Astrocyte of the cerebellum (primary cell): ENCODE measurements around the gene KCNMA1.

ENCODE experiments used
- DNase-seq: peaks from one replicate; pipeline ENCODE4 v3.0.0-alpha.2; 2011; ENCODE audit warnings: low read depth
- H3K4me3 ChIP-seq: 2 replicates; pipeline ENCODE4 v1.5.1; 2011; ENCODE audit warnings: mild to moderate bottlenecking, low read depth, low read length, moderate library complexity
- CTCF ChIP-seq: IDR thresholded peaks from 2 replicates; pipeline ENCODE4 v1.5.1; 2012; ENCODE audit warnings: low read length, low read depth, moderate library complexity, mild to moderate bottlenecking; ENCODE audit errors: missing control alignments
- in situ Hi-C: cut with HindIII; loops from 2 replicates; pipeline ENCODE4 v1.10.0; 2017; ENCODE audit warnings: low sequenced_read_pairs

KCNMA1 gene

DNA sequence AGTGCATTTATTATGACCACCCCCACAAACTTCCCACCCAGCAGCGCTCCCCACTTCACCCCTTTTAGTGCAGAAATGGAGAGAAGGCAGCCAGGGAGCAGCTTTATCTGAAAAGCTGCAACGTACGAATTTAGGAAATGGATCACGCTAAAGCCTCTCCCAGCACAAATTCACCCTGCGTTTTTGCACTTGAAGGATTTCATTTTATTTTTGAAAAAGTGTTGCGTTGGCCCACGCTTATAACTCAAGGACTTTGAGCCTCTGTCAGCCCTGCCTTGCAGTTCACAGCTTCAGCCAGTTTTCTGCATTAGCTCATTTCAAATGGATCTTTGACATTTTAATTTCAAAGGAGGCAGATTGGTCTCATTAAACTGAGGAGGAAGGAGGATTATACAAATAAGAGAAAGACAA lies 556.1 kb downstream of the KCNMA1 start:
- DNase-seq: no peak
- in situ Hi-C loops: no loop called here
- H3K4me3 ChIP-seq: no peak overlapping the region
- no peak for TF ChIP-seq CTCF

GRCh38 chr10:77080361-77081027 lies 557.1 kb downstream of the KCNMA1 start:
- in situ Hi-C loops: no loop called here
- DNase-seq: no peak

GRCh38 chr10:77079592-77080300 lies 557.9 kb downstream of the KCNMA1 start:
- in situ Hi-C loops: no loop called here
- DNase-seq: no peak
- no peak overlapping the region for H3K4me3 ChIP-seq
- TF ChIP-seq CTCF: no peak

More at GRCh38 chr10:77080361-77081027, 557.1 kb downstream of the KCNMA1 start:
- no peak overlapping the region for H3K4me3 ChIP-seq
- TF ChIP-seq CTCF: no peak

- H3K4me3 ChIP-seq: no peak overlapping the region
- TF ChIP-seq CTCF: no peak
- no peak for DNase-seq
- in situ Hi-C loops: no loop called here
Observed at GRCh38 chr10:77077316-77077945, 560.2 kb downstream of the KCNMA1 start.

DNA sequence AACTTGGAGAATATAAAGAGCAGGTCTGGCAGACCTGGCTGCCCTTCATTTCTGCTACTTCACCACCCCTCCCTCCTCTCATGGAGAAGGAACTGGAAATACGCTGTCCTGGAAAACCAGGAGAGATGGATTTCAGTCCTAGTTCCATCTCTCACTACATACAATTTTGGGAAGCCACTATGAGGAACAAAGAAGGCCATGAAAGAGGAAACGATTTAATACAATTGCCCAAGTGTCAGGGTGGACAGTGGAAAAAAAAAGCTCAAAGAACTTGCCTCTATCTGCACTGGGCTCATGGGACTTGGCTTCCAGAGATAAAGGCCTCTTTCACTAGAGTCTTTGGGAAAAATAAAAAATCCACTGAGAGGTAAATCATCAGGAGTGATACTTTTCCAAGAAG lies 561.7 kb downstream of the KCNMA1 start:
- no peak overlapping the region for H3K4me3 ChIP-seq
- in situ Hi-C loops: no loop called here
- no peak for DNase-seq
- TF ChIP-seq CTCF: no peak

DNA sequence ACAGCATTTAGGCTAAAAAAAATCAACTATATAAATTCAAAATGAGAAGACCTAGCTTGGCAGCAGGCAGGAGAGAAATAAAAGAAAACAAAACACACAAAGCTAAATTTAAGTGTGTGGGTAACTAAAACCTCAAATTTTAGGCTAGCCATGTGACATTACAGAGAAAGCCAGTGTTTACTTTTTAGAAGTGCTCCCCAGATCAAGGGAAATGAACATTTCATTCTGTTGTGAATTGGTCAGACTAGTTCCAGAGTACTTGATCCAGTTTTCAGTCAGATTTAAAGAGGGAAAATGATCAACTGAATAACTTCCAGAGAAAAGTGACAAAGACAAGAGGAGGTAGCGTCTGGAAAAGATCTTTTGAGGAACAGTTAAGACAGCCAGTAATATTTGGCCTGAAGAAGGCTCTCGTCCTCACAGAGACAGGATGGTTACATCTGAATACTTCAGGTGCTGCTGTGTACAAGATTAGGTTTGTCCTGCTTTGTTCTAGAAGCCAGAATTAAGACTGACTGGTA lies 563.4 kb downstream of the KCNMA1 start:
- in situ Hi-C loops: no loop called here
- no peak for DNase-seq
- H3K4me3 ChIP-seq: no peak overlapping the region
- TF ChIP-seq CTCF: no peak
